Ectodermal cell (in vitro differentiated cells): ENCODE data around the gene OSGEP.
A peak's percentile ranks its signal among the peaks of the same experiment; 100 is the strongest.

ENCODE experiments used
- H3K27ac ChIP-seq: 2 replicates; pipeline ENCODE4 v1.7.0; 2013; ENCODE audit warnings: mild to moderate bottlenecking, low read depth, low read length; ENCODE audit not compliant: insufficient read depth, poor library complexity, severe bottlenecking
- H3K27me3 ChIP-seq: 2 replicates; pipeline ENCODE4 v1.7.0; 2013; ENCODE audit warnings: mild to moderate bottlenecking, low read length; ENCODE audit not compliant: insufficient read depth, control insufficient read depth, poor library complexity, severe bottlenecking
- H3K36me3 ChIP-seq: one replicate; pipeline ENCODE4 v1.7.0; 2013; ENCODE audit warnings: low read length; ENCODE audit not compliant: control insufficient read depth, insufficient read depth
- H3K4me1 ChIP-seq: one replicate; pipeline ENCODE4 v1.7.0; 2013; ENCODE audit warnings: low read length; ENCODE audit not compliant: control insufficient read depth, insufficient read depth
- H3K4me3 ChIP-seq: 2 replicates; pipeline ENCODE4 v1.7.0; 2013; ENCODE audit warnings: low read depth, low read length, control low read depth; ENCODE audit not compliant: insufficient read depth
- H3K9me3 ChIP-seq: 2 replicates; pipeline ENCODE4 v1.7.0; 2013; ENCODE audit warnings: mild to moderate bottlenecking, low read length, moderate library complexity; ENCODE audit not compliant: control insufficient read depth
- WGBS, 2 experiments: methylation state at CpG; one replicate each; pipeline ENCODE4 v1.1.7; 2013; ENCODE audit warnings: missing lambda C conversion rate in 2 of 2; 5-methylcytosine and 5-hydroxymethylcytosine counted together

Gene OSGEP

DNA sequence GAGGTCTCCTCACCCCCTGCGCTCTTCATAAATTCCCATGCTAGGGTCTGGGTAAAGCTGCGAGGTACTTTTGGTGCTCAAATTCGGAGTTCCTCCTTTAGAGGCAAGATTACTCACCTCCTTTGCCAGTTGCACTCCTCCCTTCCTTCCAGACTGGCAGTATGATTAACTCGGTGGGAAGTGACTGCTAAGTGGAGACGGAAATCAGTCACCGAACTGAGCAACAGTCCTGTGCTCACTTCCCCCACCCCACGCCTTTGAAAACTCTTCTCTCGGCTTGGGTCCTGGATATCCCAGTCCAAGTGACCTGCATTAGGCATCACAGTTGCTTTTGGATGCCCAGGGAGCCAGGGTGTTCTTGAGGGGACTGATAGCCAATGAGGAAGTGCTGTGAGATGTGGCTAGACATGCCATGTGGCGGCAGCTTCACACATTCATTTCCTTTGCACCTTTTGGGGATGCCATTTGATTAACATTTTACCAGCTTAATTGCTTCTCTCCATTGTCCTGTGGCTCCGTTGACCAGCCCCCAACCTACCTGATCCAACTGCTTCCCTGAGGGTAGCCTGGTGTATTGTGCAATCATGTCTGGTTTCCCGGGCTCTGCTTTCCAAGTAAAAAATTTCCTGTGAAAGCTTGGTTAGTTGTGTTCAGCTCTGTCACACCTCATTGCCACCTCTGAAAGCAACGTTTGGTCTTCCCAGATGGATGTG, 15.4 kb upstream of the OSGEP start:
- Histone ChIP-seq H3K4me1 (no peaks in the 10 kb centered on the region), H3K9me3 (no peaks in the 10 kb centered on the region), H3K27ac (no peak overlapping the region), H3K36me3 (no peaks in the 10 kb centered on the region), H3K4me3 (peak overlapping the region; percentile 58), H3K27me3 (no peaks in the 10 kb centered on the region)
- WGBS, 2 experiments: 2 to 3% methylated on average over 12 of the region's 12 CpGs

DNA sequence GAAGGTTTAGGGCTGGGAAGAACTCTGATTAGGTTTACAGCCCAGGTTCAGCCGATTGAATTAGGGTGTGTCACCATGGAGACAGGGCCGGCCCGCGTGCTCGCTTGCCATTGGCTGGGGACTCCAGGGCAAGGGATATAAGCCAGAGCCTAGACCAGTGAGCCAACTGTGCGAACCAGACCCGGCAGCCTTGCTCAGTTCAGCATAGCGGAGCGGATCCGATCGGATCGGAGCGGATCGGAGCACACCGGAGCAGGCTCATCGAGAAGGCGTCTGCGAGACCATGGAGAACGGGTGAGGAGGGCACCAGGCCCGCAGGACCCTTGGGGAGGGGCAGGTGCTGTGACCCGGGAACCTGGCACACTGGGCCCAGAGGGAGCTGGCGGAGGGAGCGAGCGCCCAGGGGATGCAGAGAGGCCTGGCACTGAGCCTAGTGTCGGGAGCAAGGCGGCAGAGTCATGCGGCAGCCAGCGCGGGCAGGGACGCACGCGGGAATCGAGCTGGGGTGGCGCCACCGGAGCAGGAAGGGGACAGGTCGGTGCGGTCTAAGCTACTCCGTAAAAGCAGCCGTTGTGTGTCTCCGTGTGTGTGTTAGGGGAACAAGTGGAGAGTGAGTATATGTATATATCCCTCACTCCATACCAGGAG, 14.8 kb upstream of the OSGEP start, which contains the start of gene PNP:
Gene PNP (plus strand): TSS at position 165 of the 648 bp plus-strand sequence. CDS start 119 bp downstream, at position 284.
- no peaks in the 10 kb centered on the region for H3K36me3 ChIP-seq
- peak within 1 kb of the TSS; percentile 58 for H3K4me3 ChIP-seq
- H3K9me3 ChIP-seq: no peaks in the 10 kb centered on the region
- H3K4me1 ChIP-seq: no peaks in the 10 kb centered on the region
- 0 to 1% methylated on average over 37 to 40 of the region's 40 CpGs for WGBS, 2 experiments
- H3K27ac ChIP-seq: peak within 1 kb of the TSS; percentile 69
- no peaks in the 10 kb centered on the region for H3K27me3 ChIP-seq

DNA sequence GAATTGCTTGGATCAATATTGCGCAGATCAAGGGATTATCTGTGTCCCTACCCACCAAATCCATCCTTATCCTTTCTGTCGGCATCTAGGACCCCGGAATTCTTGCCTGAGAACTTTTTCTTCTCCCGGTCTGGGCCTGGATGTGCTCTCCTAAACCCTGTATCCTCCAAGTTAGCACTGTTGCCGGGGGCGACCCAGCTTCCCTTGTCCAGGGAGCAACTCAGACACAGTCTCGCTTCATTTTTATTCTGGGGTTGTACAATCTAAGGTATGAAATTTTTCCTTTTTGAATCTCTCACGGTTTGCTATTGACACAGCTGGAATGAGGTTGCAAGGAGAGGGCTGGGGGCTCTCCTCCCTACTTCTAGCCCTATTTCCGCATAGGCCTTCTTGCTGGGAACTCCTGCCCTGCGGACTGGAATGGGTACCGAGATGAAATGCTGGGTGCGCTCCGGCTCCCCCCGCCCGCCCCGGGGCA, 14.2 kb upstream of the OSGEP start:
- Histone ChIP-seq H3K4me1 (no peaks in the 10 kb centered on the region), H3K27ac (peak overlapping the region; percentile 69), H3K36me3 (no peaks in the 10 kb centered on the region), H3K9me3 (no peaks in the 10 kb centered on the region), H3K27me3 (no peaks in the 10 kb centered on the region), H3K4me3 (peak overlapping the region; percentile 58)
- WGBS, 2 experiments: 36 to 39% methylated on average over 16 of the region's 16 CpGs

DNA sequence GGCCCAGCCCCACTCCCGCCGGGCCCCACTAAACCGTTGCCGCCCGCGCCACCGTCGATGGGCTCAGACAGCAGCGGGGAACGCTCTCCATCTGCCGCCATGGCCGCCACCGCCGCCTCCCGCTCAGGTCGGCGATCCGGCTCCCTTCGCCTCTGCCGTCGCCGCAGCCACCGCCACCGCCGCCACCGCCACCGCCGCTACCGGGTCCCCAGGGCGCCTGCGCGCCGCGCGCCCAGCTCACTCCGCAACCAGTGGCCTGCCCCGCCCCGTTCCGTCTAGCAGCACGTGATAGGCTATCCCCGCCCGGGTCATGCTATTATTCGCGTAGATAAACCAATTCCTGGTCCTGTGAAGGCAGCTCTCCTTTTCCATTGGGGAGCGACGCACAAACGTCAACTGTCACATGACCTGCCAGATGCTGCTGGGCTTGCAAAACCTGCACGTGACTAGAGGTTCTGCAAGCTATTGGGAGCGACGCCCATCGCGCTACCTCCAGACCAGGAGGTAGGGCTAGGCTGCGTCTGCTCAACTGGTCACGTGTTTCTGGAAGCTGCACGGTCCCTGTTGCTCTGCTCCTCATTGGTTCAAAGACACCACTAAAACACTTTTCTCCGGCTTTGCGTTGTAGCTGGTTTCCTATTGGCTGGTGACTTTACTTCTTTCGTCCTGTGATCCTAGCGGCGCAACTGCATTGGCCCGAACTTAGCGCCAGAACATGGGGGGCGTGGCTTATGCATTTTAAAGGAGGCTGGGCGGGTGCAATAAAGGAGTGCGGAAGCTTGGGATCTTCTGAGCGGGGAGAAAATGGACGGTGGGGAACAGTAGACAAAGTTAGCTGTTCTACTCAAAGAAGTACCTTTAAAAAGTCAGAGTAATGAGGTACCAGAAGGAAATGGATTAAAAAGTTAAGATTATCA, 6.9 kb upstream of the OSGEP start, which contains the start of gene PIP4P1:
Gene PIP4P1 (minus strand): TSS at position 210 of the 917 bp plus-strand sequence. CDS start 109 bp downstream, at position 101.
- peaks cover 19% of the 10 kb centered on the region for H3K36me3 ChIP-seq
- no peaks in the 10 kb centered on the region for H3K9me3 ChIP-seq
- H3K4me1 ChIP-seq: peaks cover 14% of the 10 kb centered on the region
- peak within 1 kb of the TSS; percentile 67 for H3K27ac ChIP-seq
- H3K27me3 ChIP-seq: no peaks in the 10 kb centered on the region
- WGBS, 2 experiments: 1% methylated on average over 67 of the region's 67 CpGs
- H3K4me3 ChIP-seq: peak within 1 kb of the TSS; percentile 89

DNA sequence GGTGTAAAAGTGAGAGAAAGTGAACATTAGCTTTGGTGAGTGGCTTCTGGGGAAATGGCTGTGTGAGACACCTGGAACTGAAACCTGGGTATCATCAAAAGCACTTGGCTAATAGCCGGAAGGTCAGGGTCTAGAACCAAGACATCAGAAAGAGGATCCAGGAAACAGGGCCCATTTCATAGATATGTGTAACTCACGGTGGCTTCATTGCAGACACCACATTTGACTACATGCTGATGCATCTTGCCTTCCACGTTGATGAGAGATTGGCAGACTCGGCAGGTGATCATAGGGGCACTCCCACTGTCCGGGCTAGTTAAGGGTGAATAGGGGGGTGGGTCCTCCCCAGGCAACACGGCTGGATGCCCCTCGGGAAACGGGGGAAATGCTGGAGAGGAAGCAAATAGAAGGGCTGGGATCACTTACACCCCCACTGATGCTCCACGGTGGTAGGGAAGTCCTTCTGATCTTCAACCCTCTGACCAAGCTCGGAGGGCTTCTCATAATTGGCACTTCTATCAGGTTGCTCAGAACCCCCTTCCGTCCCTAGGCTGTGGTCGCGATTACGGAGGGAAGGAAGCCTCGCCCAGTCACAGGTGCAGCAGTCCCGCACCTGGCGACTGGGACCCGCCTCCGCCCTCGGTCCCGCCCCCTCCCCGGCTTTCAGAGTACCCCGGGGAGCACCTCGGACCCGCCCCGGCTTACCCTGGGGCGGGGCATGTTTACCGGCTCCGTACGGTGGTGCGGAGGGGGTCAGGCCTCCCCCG, 6.0 kb upstream of the OSGEP start:
- Histone ChIP-seq H3K4me1 (peaks cover 18% of the 10 kb centered on the region), H3K27me3 (no peaks in the 10 kb centered on the region), H3K27ac (peak overlapping the region; percentile 67), H3K36me3 (peaks cover 21% of the 10 kb centered on the region), H3K4me3 (peak overlapping the region; percentile 89), H3K9me3 (no peaks in the 10 kb centered on the region)
- 9 to 10% methylated on average over 32 of the region's 32 CpGs for WGBS, 2 experiments

DNA sequence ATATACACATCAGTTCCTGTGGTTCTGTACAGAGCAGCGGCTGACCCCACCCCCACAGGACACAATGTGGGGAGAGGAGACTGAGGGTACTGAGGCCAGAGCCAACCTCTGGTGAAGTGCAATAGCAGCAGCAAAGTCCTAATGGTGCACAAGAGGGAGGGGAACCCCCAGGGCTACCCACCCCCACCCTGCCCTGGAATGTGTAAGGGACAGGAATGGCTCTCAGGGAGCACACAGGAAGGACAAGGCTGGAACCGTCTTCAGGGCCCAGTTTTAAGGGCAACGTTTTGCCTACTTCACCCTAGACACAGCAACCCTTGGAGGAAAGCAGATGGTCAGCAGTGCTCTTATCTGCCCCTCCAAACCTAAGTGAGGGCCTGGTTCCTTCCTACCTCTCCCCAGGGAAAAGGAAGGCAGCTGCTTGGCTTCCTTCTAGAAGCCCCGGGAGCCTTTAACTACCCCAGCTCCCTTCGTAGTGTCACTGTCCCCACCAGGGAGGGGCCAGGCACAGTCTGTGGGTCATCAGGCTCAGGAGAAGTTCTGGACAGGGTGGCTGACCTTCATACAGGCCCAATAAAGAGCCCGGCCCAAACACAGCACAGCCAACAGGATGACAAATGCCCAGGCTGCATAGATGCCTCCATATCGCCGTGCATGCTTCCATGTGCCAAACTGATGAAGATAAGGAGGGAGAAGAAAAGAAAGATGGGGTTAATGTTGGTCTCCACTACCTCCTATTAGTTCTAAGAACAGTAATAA, 3.6 kb upstream of the OSGEP start:
- no peaks in the 10 kb centered on the region for H3K27me3 ChIP-seq
- H3K4me3 ChIP-seq: no peak overlapping the region
- WGBS, 2 experiments: 89 to 94% methylated on average over 8 of the region's 8 CpGs
- H3K4me1 ChIP-seq: peaks cover 18% of the 10 kb centered on the region
- no peaks in the 10 kb centered on the region for H3K9me3 ChIP-seq
- H3K27ac ChIP-seq: no peak overlapping the region
- H3K36me3 ChIP-seq: peaks cover 21% of the 10 kb centered on the region

DNA sequence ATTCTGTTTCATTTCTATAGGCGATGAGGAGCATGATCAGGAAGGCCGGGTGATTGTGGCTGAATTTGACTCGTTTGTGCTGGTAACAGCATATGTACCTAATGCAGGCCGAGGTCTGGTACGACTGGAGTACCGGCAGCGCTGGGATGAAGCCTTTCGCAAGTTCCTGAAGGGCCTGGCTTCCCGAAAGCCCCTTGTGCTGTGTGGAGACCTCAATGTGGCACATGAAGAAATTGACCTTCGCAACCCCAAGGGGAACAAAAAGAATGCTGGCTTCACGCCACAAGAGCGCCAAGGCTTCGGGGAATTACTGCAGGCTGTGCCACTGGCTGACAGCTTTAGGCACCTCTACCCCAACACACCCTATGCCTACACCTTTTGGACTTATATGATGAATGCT, 2.4 kb upstream of the OSGEP start:
- H3K4me3 ChIP-seq: no peak overlapping the region
- H3K9me3 ChIP-seq: no peaks in the 10 kb centered on the region
- no peaks in the 10 kb centered on the region for H3K27me3 ChIP-seq
- peaks cover 18% of the 10 kb centered on the region for H3K4me1 ChIP-seq
- 93 to 97% methylated on average over 13 of the region's 13 CpGs for WGBS, 2 experiments
- H3K36me3 ChIP-seq: peaks cover 28% of the 10 kb centered on the region
- H3K27ac ChIP-seq: no peak overlapping the region

DNA sequence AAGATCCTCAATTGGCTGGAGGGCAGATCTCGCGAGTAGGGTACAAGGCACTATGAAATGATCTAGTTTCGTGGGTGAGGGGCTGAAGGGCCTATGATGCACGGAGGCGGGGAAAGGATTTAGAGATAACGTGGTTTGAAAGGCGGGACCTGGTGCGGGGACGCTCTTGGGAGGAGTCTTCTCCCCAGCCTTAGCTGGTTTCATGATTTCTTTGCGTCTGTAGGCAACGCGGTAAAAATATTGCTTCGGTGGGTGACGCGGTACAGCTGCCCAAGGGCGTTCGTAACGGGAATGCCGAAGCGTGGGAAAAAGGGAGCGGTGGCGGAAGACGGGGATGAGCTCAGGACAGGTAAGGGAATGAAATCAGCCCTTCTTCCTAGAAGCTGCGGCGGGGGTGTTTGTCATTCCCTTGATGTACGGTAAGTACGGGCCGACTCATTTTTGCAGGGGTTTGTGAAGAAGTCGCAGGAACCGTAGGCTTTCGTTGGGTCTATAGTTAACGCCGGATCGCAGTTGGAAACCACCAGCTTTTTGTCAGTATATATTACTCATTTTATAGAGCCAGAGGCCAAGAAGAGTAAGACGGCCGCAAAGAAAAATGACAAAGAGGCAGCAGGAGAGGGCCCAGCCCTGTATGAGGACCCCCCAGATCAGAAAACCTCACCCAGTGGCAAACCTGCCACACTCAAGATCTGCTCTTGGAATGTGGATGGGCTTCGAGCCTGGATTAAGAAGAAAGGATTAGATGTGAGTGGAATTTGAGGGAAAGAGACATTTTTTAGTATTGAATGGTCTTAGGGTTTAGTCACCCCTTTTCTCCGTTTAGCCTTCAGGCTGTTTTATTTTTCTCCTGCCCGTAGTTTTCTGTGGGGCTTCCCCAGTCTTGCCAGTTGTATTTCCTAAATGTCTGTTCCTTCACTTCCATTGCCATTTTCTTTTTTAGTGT, 1.0 kb upstream of the OSGEP start:
- Histone ChIP-seq H3K27me3 (no peaks in the 10 kb centered on the region), H3K36me3 (peaks cover 34% of the 10 kb centered on the region), H3K4me3 (peak overlapping the region; percentile 70), H3K9me3 (no peaks in the 10 kb centered on the region), H3K27ac (peak overlapping the region; percentile 98), H3K4me1 (peaks cover 18% of the 10 kb centered on the region)
- WGBS, 2 experiments: 3% methylated on average over 39 of the region's 39 CpGs
